OCI-LY1 (cell line): Measurements from ENCODE around the gene FZR1.

ENCODE experiments used
- EZH2 ChIP-seq: fragments of 200-600 bp; sonication (generic), shearing (Covaris generic); IDR thresholded peaks from 2 replicates; pipeline ENCODE4 v1.8.0; 2017; ENCODE audit warnings: borderline replicate concordance, mixed run types, mild to moderate bottlenecking, antibody characterized with exemption, low read length, moderate library complexity, mixed read lengths
- TF ChIP-seq, protein P1 (sequence below): fragments of 200-600 bp; sonication (generic), shearing (Covaris generic); IDR thresholded peaks from 2 replicates; pipeline ENCODE4 v1.5.1; 2017; ENCODE audit warnings: mild to moderate bottlenecking, antibody characterized with exemption, low read length, moderate library complexity, mixed read lengths

DNA sequence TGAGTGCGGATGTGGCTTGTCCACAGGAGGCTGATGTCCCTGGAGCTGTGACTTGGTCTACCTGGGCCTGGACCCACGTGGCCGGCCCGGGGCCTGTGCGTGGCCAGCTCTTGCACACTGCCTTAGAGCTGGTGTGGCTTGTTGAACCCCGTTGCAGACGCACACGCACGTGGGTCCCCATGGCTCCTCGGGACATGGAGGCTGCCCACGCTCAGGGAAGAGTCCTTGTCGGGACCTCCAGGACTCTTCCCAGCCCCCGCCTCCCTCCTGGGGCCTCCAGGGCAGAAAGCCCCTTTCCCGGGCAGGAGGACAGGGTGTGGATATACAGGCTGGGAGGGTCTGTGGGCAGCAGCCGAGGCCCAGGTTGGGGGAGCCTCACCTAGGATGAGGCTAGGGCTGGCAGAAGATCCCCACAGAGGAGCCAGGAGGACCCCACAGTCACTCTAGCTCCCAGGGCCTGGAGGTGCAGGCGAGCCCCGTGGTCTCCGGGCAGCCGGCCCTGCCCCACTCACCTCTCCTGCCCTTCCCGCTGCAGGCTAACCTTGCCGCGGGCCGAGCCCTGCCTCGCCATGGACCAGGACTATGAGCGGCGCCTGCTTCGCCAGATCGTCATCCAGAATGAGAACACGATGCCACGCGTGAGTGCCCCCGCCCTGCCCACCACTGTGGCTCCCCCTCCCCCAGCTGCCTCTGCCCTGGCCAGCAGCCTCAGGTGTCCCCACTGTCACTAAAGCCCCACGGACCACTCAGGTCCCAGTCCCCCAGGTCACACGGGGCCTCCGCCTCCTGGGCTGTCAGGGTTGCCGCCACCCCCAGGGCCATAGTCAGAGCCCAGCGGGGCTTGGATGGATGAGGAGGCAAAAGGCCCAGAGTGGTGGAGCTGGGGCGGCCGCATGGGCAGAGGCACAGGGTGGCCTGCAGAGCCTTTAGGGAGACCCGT, 16.6 kb downstream of the FZR1 start:
- TF ChIP-seq, protein P1, sequence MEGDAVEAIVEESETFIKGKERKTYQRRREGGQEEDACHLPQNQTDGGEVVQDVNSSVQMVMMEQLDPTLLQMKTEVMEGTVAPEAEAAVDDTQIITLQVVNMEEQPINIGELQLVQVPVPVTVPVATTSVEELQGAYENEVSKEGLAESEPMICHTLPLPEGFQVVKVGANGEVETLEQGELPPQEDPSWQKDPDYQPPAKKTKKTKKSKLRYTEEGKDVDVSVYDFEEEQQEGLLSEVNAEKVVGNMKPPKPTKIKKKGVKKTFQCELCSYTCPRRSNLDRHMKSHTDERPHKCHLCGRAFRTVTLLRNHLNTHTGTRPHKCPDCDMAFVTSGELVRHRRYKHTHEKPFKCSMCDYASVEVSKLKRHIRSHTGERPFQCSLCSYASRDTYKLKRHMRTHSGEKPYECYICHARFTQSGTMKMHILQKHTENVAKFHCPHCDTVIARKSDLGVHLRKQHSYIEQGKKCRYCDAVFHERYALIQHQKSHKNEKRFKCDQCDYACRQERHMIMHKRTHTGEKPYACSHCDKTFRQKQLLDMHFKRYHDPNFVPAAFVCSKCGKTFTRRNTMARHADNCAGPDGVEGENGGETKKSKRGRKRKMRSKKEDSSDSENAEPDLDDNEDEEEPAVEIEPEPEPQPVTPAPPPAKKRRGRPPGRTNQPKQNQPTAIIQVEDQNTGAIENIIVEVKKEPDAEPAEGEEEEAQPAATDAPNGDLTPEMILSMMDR = no peak
- TF ChIP-seq EZH2 = no peak
